Activated CD4-positive, CD25-positive, alpha-beta regulatory T cell treated with anti-CD3 and anti-CD28 coated beads, Interleukin-2, amount 50 U/mL, for 16 hours (primary cell): ENCODE data around the gene SMYD3.

Experiments
- DNase-seq: peaks from one replicate; pipeline ENCODE4 v3.0.0-alpha.2; 2020; ENCODE audit warnings: low read depth, low spot score

The SMYD3 gene

DNA sequence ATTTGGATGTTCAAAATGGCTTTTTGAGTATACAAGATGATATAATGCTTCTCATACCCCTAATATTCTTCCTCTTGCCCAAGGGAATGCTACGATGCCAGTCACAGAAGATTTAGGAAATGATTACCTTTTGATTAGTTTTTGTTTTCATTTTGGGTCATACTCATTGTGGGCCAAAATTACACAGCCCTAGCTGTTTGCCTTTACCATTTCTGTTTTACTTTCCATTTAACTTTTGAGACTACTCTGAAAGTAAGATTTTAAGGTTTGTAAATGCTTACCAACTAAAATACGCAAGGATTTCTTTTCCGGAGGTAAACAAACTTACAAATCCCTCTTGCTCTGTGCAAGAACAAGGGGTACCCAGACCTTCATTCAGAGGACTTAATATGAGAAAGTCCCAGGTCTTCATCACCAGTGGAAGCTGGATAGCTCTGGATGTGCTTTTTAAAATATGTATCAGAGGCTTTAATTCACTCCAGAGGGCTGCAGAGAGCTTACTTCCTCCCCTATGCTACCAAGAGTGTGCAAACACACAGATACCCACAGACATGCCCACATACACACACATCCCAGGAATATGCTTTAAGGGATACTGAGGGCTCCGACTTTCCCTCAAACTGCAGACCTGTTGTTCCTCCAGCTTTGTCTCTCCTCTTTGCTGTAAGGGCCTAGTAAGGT is 631.4 kb downstream of the SMYD3 start:
- DNase-seq: no peak

DNA sequence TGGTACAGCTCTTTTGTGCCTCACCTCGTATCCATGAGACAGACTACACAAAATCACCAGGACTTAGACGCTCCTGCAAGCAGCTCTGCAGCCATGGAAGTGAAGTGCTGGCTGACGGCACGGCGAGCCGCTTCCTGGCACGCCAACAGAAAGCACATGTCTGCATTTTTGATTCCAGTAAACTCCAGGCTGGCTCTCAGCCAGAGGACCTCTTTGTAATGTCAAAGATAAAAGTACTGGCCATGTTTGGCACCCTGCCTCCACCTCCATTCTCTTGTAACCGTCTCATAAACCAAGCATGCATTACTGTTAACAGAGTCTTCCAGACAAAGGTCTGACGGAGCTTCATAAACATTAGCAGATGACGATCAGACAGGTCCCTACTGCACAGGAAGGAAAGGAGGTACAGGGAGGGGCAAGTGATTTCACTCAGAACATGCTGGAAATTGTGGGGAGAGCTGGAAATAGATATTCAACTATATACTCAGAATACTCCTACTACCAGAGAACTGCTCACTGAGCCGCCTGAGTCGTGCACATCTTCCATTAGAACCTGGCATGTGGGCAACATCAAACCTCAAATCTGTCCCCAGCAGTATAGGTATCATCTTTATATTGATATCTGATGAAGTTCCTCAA is 632.0 kb downstream of the SMYD3 start:
- no peak for DNase-seq

- DNase-seq: no peak
Observed at GRCh38 chr1:245873883-245874671, 633.0 kb downstream of the SMYD3 start.

- no peak for DNase-seq
Observed at GRCh38 chr1:245873068-245873467, 634.0 kb downstream of the SMYD3 start.

DNA sequence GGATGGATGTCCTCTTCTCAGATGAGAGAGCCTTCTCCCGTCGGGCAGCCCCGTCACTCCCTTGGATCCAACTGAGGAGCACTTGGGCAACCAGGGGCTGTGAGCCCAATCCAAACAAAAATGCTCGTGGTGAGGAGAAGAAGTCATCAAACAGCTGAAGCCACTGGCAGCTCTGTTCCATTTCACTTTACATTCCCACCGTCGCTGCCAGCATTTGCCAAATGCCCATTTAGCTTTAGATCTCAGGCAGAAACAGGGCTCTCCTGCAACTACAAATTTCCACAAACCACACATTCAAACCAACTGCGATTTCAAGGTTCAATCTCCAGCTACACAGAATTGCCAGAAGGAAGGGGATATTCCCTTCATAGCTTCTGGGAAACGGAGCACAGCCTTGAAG is 634.6 kb downstream of the SMYD3 start:
- DNase-seq: no peak

- DNase-seq: no peak
Observed at GRCh38 chr1:245871915-245872314, 635.2 kb downstream of the SMYD3 start.

GRCh38 chr1:245871191-245871590 is 635.9 kb downstream of the SMYD3 start:
- DNase-seq: no peak

GRCh38 chr1:245870698-245871097 is 636.4 kb downstream of the SMYD3 start:
- DNase-seq: no peak

GRCh38 chr1:245869847-245870246 is 637.2 kb downstream of the SMYD3 start:
- no peak for DNase-seq

- DNase-seq: no peak
Observed at GRCh38 chr1:245867738-245868137, 639.3 kb downstream of the SMYD3 start.

DNA sequence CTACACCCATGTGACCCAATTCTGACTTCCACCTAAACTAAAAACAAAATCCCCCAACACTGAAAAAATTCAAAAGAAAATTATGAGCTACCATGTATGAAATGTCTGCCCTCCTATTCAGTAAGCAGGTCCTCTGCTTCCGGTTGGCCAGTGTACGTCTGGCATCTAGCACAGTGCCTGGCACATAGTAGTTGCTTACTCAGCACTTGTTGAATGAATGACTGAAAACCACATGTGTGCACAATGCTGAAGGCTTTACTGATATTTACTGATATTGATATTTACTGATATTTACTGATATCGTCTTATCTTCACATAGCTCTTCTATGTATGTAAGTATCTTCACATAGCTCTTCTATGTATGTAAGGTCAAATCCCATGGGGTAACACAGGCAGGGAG is 642.2 kb downstream of the SMYD3 start:
- DNase-seq: no peak

GRCh38 chr1:245863566-245864184 is 643.4 kb downstream of the SMYD3 start:
- no peak for DNase-seq

- no peak for DNase-seq
Observed at GRCh38 chr1:245862812-245863540, 644.1 kb downstream of the SMYD3 start.

GRCh38 chr1:245860657-245861544 is 646.2 kb downstream of the SMYD3 start:
- no peak for DNase-seq

DNA sequence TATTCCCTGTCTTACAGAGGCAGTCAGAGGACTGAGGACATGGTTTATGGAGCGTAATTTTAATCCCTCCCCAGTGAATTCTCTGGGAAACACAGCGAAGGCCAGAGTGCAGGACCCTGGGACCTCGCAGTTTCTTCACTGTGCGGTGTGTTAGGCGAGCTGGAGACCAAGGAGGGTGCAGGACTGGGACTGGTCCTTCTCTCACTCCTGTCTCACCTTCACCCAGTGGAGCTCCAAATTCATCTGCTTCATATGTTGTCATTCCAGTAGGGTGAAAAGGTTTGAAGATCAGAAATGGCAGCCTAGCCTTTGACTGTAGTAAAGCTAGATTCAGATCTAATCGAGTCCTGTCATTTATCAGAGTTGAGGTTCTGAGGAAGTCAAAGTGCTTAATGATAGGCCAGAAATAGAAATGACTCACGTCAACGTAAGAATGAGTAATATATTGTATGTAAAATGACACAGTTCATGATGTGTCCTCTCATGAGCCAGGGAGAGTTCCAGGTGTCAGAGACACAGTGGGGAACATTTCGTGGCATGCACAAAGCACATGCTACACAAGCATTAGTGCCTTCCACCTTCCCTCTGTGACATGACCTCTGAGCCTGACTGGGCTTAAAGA is 647.5 kb downstream of the SMYD3 start:
- no peak for DNase-seq

- no peak for DNase-seq
Observed at GRCh38 chr1:245858722-245859492, 648.2 kb downstream of the SMYD3 start.

- no peak for DNase-seq
Observed at GRCh38 chr1:245858022-245858721, 648.9 kb downstream of the SMYD3 start.

DNA sequence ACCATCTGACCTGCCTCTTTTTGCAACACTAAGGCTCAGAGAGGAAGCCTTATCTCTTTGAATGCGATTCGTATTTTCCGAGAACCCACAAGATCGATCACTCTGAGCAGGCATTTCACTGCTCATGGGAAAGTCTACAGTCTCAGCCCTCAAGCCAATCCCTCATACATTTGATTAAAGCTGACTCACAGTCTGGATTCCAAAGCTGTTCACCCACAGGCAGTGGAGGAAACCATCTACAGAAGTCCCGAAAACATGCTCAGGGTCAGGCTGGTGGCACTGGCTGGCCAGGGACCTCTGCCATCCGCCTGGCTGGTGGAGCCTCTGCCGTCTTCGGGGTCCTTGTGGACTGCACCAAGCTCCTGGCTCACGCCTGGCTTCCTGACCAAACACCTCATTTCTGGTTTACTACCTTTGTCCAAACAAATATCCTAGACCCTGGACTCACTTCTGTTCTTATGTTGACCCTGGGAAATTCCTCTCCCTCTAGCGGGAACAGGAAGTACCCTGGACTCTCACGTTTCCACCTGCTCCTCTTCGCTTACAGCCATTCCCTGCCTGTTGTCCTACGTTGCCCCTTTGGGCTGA is 650.0 kb downstream of the SMYD3 start:
- no peak for DNase-seq
